ENCODE measurements around the gene UBXN11.

Gene UBXN11, protein sequence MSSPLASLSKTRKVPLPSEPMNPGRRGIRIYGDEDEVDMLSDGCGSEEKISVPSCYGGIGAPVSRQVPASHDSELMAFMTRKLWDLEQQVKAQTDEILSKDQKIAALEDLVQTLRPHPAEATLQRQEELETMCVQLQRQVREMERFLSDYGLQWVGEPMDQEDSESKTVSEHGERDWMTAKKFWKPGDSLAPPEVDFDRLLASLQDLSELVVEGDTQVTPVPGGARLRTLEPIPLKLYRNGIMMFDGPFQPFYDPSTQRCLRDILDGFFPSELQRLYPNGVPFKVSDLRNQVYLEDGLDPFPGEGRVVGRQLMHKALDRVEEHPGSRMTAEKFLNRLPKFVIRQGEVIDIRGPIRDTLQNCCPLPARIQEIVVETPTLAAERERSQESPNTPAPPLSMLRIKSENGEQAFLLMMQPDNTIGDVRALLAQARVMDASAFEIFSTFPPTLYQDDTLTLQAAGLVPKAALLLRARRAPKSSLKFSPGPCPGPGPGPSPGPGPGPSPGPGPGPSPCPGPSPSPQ

DNA sequence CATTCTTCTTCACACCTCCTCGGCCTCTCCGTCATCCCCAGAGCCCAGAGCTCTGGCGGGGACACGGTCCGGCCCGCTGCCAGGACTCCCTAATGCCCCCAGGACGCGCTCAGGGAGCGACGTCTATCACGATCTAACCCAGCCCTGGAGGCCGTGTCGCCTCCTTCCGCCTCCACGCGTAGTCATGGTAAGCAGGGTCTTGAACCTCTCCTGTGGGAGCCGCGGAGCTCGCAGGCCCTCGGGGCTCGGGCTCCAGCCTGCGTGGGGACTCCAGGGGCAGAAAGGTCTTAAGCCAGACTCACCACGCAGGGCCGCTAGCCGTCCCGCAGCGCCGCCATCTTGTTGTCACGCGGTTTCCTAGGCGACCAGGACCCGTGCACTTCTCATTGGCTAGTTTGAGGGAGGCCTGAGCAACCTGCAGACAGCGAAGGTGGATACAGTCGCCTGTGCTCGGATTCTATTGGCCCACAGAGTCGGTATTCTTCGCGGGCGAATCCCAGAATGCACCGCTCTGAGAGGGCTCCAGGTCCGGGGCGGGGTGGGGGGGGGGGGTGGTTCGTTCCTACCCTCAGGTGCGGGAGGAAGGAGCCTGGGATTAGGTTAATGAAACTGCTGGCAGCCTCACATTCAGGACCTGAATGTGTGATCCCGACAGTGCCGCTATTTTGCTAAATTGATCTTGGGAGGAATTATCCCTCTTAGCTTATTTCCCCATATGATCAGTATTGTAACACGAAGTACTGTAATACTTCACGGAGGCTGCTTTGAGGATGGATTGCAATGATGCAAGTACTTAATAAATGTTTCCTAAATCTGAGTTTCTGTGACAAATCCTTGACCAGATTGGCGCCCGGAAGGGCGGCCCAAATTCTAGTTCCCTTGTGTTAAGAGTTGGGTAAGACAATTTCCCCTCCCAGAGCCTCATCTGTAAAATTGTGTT is at the start of gene UBXN11:
Gene UBXN11 (minus strand): TSS at position 347 of the 940 bp plus-strand sequence. CDS start 3,753 bp downstream, outside the sequence.
- DNase-seq (ENCODE audit: low read depth in 2 of 3, low spot score in 2 of 3): peak; percentile 66 to 84 (median 78)

DNA sequence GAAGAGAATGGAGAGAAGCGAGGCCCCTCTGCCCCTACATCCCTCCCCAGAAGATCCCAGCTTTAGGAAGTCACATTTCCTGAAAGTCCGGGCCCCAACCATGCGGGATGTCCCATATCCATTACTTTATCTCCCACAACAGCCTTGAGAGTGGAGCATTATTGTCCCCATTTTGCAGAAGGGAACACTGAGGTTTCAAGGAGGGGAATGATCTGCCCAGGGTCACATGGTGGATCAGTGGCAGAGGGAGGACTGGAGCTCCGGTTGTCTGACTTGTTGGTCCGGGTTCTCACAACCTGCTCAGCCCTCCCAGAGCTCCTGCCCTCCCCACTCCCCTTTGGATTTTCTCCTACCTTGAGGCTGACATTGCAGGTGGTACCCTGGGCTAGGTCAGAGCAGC is 49.7 kb upstream of the UBXN11 start:
- DNase-seq (ENCODE audit: low read depth in 2 of 3, low spot score in 2 of 3): no peak

DNA sequence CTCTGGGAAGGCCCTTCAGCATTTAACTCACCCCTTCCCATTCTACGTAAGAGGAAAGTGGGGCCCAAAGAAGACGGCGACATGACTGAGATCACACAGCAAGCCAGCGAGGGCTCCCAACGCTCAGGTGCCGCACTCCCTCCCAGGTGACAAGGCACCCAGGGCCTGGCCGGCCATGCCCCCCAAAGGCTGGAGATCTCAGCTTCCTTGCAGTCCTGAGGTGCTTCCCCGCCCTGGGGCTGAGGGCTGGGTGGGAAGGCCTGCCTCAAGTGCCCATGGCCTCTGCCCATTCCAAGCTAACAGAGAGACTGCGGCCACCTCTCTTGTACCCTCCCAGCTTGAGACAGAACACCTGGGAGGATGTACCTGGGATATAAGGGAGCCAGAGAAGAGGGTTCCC is 48.5 kb upstream of the UBXN11 start:
- no peak for DNase-seq (ENCODE audit: low read depth in 2 of 3, low spot score in 2 of 3)

DNA sequence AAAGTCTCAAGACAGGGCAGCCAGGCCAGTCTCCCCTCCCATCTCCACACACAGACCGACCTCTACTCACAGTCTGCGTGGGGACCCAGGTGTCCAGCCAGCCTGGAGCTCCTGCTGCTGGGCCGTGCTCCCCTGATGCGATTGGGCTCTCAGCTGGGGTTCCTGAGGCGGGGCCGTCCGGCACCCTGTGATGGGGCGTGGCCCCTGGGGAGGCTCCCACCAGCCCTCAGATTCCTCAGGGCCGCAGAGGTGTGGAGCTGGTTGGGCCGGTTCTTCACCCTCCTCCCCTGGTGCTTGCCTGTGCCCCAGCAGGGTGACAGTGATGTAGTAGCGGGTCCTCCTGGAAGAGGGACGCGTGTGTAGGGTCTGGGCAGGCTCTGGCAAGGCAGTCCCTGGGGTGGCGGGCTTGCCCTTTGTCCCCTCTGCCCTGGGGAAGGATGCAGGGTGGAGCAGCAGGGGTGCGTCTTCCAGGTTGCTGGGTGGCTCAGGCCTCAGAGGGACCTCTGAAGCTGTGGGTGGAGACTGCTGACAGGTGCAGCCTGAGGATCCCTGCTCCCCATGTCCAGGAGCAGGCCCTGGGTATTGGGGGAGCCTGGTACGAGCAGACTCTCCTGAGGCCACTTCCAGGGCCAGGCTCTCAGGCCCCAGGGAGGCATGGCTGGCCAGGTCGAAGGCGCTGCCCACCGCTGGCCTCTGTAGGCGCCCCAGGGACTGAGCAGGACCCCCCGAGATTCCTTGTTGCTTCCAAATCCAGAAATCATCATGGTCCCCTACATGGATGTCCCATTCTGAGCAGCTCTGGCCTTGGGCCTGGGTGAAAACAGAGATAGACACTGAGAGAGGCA is 47.8 kb upstream of the UBXN11 start, which contains the start of gene CRYBG2:
Gene CRYBG2 (minus strand): TSS at position 155 of the 845 bp plus-strand sequence. CDS start 7,473 bp downstream, outside the sequence.
- DNase-seq (ENCODE audit: low read depth in 2 of 3, low spot score in 2 of 3): no peak

GRCh38 chr1:26353210-26353859 is 46.9 kb upstream of the UBXN11 start:
- DNase-seq (ENCODE audit: low read depth in 2 of 3, low spot score in 2 of 3): no peak

DNA sequence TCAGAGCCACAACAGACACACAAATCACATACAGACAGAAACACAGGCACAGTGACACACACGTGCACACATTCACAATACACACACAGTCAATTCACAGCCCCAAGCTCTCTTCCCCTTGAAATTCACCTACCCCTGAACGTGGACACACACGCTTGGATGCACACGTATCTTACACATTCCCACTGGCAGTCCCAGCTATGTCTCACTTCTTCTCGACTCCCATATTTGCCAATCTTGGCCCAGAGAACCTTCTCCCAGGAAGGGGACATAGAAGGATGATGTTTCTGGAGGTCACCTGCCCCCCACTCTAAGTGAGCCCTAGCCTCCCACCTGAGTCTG is 45.9 kb upstream of the UBXN11 start:
- DNase-seq (ENCODE audit: low read depth in 2 of 3, low spot score in 2 of 3): no peak

GRCh38 chr1:26351590-26352337 is 45.3 kb upstream of the UBXN11 start:
- no peak for DNase-seq (ENCODE audit: low read depth in 2 of 3, low spot score in 2 of 3)

DNA sequence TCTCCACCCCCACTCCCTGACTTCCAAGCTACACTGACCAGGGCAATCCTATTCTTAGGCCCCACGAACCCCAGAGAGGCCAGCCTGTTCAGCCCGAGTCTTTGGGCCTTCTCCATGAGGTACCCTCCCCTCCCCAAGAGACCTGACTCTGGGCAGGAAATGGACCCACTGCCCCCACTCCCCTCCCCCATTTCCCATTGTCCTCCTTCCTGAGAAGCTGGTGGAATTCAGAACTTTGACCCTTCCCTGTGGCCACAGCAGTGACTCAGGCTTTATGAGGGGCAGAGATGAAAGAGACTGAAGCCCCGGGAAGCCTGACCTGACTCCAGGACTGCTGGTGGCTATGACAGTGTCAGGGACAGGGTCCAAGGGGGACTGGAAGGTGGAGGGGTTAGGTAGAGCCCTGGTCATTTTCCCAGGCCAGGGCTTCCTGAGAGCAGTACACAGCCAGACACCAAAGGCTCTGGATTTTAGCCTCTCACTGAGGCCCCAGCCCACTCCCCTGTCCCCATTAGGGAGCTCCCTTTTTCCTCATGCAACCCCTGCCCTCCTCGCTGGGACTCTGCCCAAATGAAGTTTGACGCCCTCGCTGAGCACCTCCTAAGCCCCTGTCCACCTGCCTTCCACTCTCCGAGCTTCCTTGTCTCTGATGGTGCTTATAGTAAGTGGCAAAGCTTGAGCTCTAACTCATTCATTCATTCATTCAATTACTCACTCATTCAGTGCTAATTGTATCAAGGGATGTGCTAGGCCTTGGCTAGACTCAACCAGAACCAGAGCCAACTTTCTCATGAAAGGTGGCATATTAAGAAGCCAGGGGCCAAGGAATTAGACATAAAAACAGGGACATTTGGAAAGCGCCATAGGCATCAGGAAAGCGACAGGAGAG is 44.5 kb upstream of the UBXN11 start:
- DNase-seq (ENCODE audit: low read depth in 2 of 3, low spot score in 2 of 3): no peak

GRCh38 chr1:26350343-26350700 is 43.9 kb upstream of the UBXN11 start:
- no peak for DNase-seq (ENCODE audit: low read depth in 2 of 3, low spot score in 2 of 3)

DNA sequence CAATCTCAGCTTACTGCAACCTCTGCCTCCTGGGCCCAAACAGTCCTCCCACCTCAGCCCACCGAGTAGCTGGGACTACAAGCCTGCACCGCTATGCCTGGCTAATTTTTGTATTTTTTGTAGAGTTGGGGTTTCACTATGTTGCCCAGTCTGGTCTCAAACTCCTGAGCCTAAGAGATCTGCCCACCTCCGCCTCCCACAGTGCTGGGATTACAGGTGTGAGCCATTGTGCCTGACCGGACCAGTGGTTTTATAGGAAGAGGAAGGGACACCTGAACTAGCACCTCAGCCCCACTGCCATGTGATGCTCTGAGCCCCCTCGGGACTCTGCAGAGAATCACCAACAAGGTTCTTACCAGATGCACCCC is 43.4 kb upstream of the UBXN11 start:
- DNase-seq (ENCODE audit: low read depth in 2 of 3, low spot score in 2 of 3): no peak

DNA sequence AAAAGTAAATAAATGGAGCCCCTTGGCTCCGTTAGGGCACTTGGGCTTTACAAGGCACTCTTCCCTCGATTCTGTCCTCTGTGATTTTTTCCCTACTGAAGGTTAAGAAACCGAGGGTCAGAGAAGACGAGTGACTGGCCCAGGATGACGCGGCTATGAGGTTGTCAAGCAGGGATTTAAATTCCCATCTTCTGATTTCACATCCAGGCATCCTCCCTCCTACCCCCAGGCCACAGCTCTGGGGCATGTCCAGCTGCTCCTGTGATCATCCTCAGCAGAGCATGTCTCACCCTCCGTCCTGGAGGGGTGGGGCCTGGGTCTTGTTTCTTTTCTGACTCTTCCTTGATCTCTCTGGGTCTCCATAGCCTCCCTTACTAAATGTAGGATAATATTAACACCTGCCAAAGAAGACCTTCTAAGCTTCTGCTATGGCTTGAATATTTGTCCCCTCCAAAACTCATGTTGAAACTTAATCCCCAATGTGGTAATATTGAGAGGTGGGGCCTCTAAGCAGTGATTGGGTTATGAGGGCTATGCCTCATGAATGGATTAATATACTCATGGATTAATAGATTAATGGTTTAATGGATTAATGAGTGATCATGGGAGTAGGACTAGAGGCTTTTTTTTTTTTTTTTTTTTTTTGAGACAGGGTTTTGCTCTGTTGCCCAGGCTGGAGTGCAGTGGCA is 42.9 kb upstream of the UBXN11 start:
- DNase-seq (ENCODE audit: low read depth in 2 of 3, low spot score in 2 of 3): no peak

- DNase-seq (ENCODE audit: low read depth in 2 of 3, low spot score in 2 of 3): no peak
Measured at GRCh38 chr1:26346274-26347033, 40.0 kb upstream of the UBXN11 start.

GRCh38 chr1:26345718-26346117 is 39.3 kb upstream of the UBXN11 start:
- DNase-seq (ENCODE audit: low read depth in 2 of 3, low spot score in 2 of 3): no peak

- DNase-seq (ENCODE audit: low read depth in 2 of 3, low spot score in 2 of 3): no peak
Measured at GRCh38 chr1:26344147-26344920, 37.9 kb upstream of the UBXN11 start.

GRCh38 chr1:26340047-26340481 is 33.6 kb upstream of the UBXN11 start:
- DNase-seq (ENCODE audit: low read depth in 2 of 3, low spot score in 2 of 3): no peak

DNA sequence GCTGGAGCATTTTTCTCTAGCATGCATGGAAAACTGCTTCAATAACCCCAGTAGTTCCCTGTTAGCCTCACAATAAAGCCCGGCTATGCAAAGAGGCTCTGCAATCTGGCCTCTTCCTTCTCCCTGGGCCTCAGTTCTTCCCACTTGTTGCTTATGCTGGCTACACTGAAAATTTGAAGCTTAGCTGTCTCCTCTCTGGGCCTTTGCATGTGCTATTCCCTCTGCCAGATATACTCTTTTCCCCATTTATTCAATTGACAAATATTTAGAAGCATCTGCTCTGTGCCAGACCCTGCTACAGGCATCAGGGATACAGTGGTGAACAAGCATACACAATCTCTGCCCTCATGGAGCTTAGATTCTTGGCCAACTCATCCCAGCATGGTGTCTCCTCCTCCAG is 32.2 kb upstream of the UBXN11 start:
- DNase-seq (ENCODE audit: low read depth in 2 of 3, low spot score in 2 of 3): no peak

DNA sequence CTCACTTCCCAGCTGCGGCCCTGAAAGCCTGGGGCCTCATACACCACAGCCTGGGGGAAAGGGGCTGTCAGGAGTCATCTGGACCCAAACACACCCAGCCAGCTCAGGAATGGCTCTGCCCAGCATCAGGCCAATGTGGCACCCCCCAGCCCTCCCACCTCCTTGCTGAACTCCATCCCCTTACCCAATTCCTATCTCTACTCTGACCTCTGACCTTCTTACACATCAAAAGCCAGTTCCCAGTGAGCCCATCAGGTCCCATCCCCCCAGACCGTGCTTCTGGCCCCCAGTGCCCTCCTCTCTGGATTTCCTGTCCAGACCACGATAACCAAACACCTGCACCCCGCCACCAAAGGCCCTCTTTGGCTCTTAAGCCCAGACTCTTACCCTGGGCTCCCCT is 31.2 kb upstream of the UBXN11 start:
- no peak for DNase-seq (ENCODE audit: low read depth in 2 of 3, low spot score in 2 of 3)

All from activated CD8-positive, alpha-beta memory T cell treated with anti-CD3 and anti-CD28 coated beads for 48 hours (primary cell).